SK-N-SH treated with all-trans-retinoic acid at 6 μM for 48 hours (cell line): Measurements from ENCODE around the gene FLT3.

Source experiments
- ATAC-seq: fragments of 200-7000 bp; cut with Tn5 transposase; 3 replicates; pipeline ENCODE4 v1.9.1; 2020; ENCODE audit warnings: mild to moderate bottlenecking, moderate library complexity
- ARNTL ChIP-seq: fragments of 450-650 bp; formaldehyde crosslinking; IDR thresholded peaks from 2 replicates; pipeline ENCODE4 v1.5.0; 2020; ENCODE audit warnings: low read depth, mild to moderate bottlenecking, moderate library complexity, borderline replicate concordance
- BACH2 ChIP-seq: fragments of 250-450 bp; sonication (Bioruptor Pico); IDR thresholded peaks from 2 replicates; pipeline ENCODE4 v1.9.0; 2021; ENCODE audit warnings: mild to moderate bottlenecking, borderline replicate concordance
- CREB5 ChIP-seq: fragments of 250-450 bp; sonication (Bioruptor Pico); IDR thresholded peaks from 2 replicates; pipeline ENCODE4 v1.5.1; 2020; ENCODE audit warnings: low read depth, mild to moderate bottlenecking, moderate library complexity
- CSDC2 ChIP-seq: fragments of 250-450 bp; sonication (Bioruptor Pico); IDR thresholded peaks from 2 replicates; pipeline ENCODE4 v1.5.0; 2020; ENCODE audit warnings: mild to moderate bottlenecking, moderate library complexity
- CSRNP3 ChIP-seq: fragments of 250-450 bp; sonication (Bioruptor Pico); IDR thresholded peaks from 2 replicates; pipeline ENCODE4 v1.5.1; 2021; ENCODE audit warnings: mild to moderate bottlenecking, moderate library complexity
- ESRRG ChIP-seq: fragments of 250-450 bp; sonication (Bioruptor Pico); IDR thresholded peaks from 2 replicates; pipeline ENCODE4 v1.6.1; 2021; ENCODE audit warnings: mild to moderate bottlenecking
- GLIS3 ChIP-seq: fragments of 250-450 bp; sonication (Bioruptor Pico); IDR thresholded peaks from 2 replicates; pipeline ENCODE4 v1.5.0; 2020; ENCODE audit warnings: mild to moderate bottlenecking, moderate library complexity
- ISL1 ChIP-seq: fragments of 250-450 bp; sonication (Bioruptor Pico); IDR thresholded peaks from 2 replicates; pipeline ENCODE4 v2.1.2; 2022; ENCODE audit warnings: mild to moderate bottlenecking, moderate library complexity
- OSR1 ChIP-seq: fragments of 250-450 bp; sonication (Bioruptor Pico); IDR thresholded peaks from 2 replicates; pipeline ENCODE4 v1.8.0; 2022; ENCODE audit warnings: moderate library complexity, mild to moderate bottlenecking, inconsistent platforms
- PATZ1 ChIP-seq: fragments of 250-450 bp; sonication (Bioruptor Pico); IDR thresholded peaks from 2 replicates; pipeline ENCODE4 v1.8.0; 2020; ENCODE audit warnings: mild to moderate bottlenecking, moderate library complexity, borderline replicate concordance
- POU6F1 ChIP-seq: fragments of 250-450 bp; sonication (Bioruptor Pico); IDR thresholded peaks from 2 replicates; pipeline ENCODE4 v1.8.0; 2021; ENCODE audit warnings: low read depth, mild to moderate bottlenecking, moderate library complexity, borderline replicate concordance
- PPARA ChIP-seq: fragments of 250-450 bp; sonication (Bioruptor Pico); IDR thresholded peaks from 2 replicates; pipeline ENCODE4 v1.5.0; 2020; ENCODE audit warnings: mild to moderate bottlenecking, borderline replicate concordance
- RARB ChIP-seq: fragments of 250-450 bp; sonication (Bioruptor Pico); IDR thresholded peaks from 2 replicates; pipeline ENCODE4 v1.8.0; 2021; ENCODE audit warnings: mild to moderate bottlenecking, moderate library complexity
- SNAI2 ChIP-seq: fragments of 250-450 bp; sonication (Bioruptor Pico); IDR thresholded peaks from 2 replicates; pipeline ENCODE4 v1.5.0; 2020; ENCODE audit warnings: mild to moderate bottlenecking, moderate library complexity
- TCF4 ChIP-seq: fragments of 250-450 bp; sonication (Bioruptor Pico); IDR thresholded peaks from 2 replicates; pipeline ENCODE4 v1.8.0; 2021; ENCODE audit warnings: mild to moderate bottlenecking, moderate library complexity, borderline replicate concordance
- TOX ChIP-seq: fragments of 250-450 bp; sonication (Bioruptor Pico); IDR thresholded peaks from 2 replicates; pipeline ENCODE4 v1.8.0; 2021; ENCODE audit warnings: mild to moderate bottlenecking, moderate library complexity, borderline replicate concordance
- TSHZ2 ChIP-seq: fragments of 250-450 bp; sonication (Bioruptor Pico); IDR thresholded peaks from 2 replicates; pipeline ENCODE4 v1.5.0; 2020; ENCODE audit warnings: mild to moderate bottlenecking, moderate library complexity
- ZC3H10 ChIP-seq: fragments of 250-450 bp; sonication (Bioruptor Pico); IDR thresholded peaks from 2 replicates; pipeline ENCODE4 v1.5.1; 2021; ENCODE audit warnings: mild to moderate bottlenecking, moderate library complexity
- ZFP3 ChIP-seq: fragments of 250-450 bp; sonication (Bioruptor Pico); IDR thresholded peaks from 2 replicates; pipeline ENCODE4 v1.5.0; 2020; ENCODE audit warnings: mild to moderate bottlenecking, moderate library complexity
- ZFP30 ChIP-seq: fragments of 450-650 bp; formaldehyde crosslinking; IDR thresholded peaks from 2 replicates; pipeline ENCODE4 v1.5.0; 2022; ENCODE audit warnings: mild to moderate bottlenecking, moderate library complexity
- ZNF565 ChIP-seq: fragments of 450-650 bp; formaldehyde crosslinking; conservative IDR thresholded peaks from 2 replicates; pipeline ENCODE4 v1.5.0; 2020; ENCODE audit warnings: low read depth, mild to moderate bottlenecking, moderate library complexity
- ZNF70 ChIP-seq: fragments of 450-650 bp; formaldehyde crosslinking; IDR thresholded peaks from 2 replicates; pipeline ENCODE4 v1.5.0; 2020; ENCODE audit warnings: mild to moderate bottlenecking, moderate library complexity
- ZNF8 ChIP-seq: fragments of 450-650 bp; formaldehyde crosslinking; IDR thresholded peaks from 2 replicates; pipeline ENCODE4 v1.5.0; 2020; ENCODE audit warnings: mild to moderate bottlenecking, moderate library complexity

FLT3 gene

GRCh38 chr13:27976362-27977091, 123.8 kb downstream of the FLT3 start:
- ATAC-seq: no peak
- TF ChIP-seq ZNF70 (CRISPR knock-in tag): no peak
- no peak for TF ChIP-seq CREB5 (CRISPR knock-in tag)
- no peak for TF ChIP-seq SNAI2 (CRISPR knock-in tag)
- no peak for TF ChIP-seq RARB (CRISPR knock-in tag)
- no peak for TF ChIP-seq ESRRG (CRISPR knock-in tag)
- TF ChIP-seq OSR1: no peak
- TF ChIP-seq PPARA: no peak
- no peak for TF ChIP-seq TOX
- TF ChIP-seq CSDC2 (CRISPR knock-in tag): no peak
- TF ChIP-seq TSHZ2 (CRISPR knock-in tag): no peak
- TF ChIP-seq TCF4 (CRISPR knock-in tag): no peak
- TF ChIP-seq ISL1 (CRISPR knock-in tag): no peak
- no peak for TF ChIP-seq GLIS3 (CRISPR knock-in tag)
- no peak for TF ChIP-seq BACH2 (CRISPR knock-in tag)
- no peak for TF ChIP-seq POU6F1 (CRISPR knock-in tag)
- TF ChIP-seq ZNF565 (CRISPR knock-in tag): no peak
- no peak for TF ChIP-seq ZNF8 (CRISPR knock-in tag)
- no peak for TF ChIP-seq ZFP30

- ATAC-seq: no peak
- TF ChIP-seq ZNF8 (CRISPR knock-in tag) (no peak), TCF4 (CRISPR knock-in tag) (no peak), SNAI2 (CRISPR knock-in tag) (no peak), OSR1 (no peak), ZFP3 (CRISPR knock-in tag) (no peak), ZC3H10 (no peak)
- TF ChIP-seq, all 23 proteins: peak for 0
Measured at GRCh38 chr13:27975564-27976361, 124.6 kb downstream of the FLT3 start.

- no peak for ATAC-seq
- TF ChIP-seq ISL1 (CRISPR knock-in tag): no peak
- TF ChIP-seq ZFP3 (CRISPR knock-in tag): no peak
- TF ChIP-seq CSDC2 (CRISPR knock-in tag): no peak
- no peak for TF ChIP-seq ZC3H10
- TF ChIP-seq GLIS3 (CRISPR knock-in tag): no peak
- no peak for TF ChIP-seq PATZ1 (CRISPR knock-in tag)
- TF ChIP-seq OSR1: no peak
- TF ChIP-seq ARNTL (CRISPR knock-in tag): no peak
- no peak for TF ChIP-seq SNAI2 (CRISPR knock-in tag)
- TF ChIP-seq TSHZ2 (CRISPR knock-in tag): no peak
- TF ChIP-seq TCF4 (CRISPR knock-in tag): no peak
- TF ChIP-seq CSRNP3: no peak
- no peak for TF ChIP-seq PPARA
Measured at GRCh38 chr13:27973961-27974662, 126.3 kb downstream of the FLT3 start.
